NCI-H446 (cell line): ENCODE data around the gene METTL21A.
"Not testable (repeated sequence)": the region's sequence is repeated elsewhere in the genome, so short reads cannot be mapped to it uniquely, and the experiment has no call there.

Experiments
- DNase-seq, 2 experiments: peaks; one replicate each; lab custom pipeline; 2025; lab: John Stamatoyannopoulos, UW

The METTL21A gene

DNA sequence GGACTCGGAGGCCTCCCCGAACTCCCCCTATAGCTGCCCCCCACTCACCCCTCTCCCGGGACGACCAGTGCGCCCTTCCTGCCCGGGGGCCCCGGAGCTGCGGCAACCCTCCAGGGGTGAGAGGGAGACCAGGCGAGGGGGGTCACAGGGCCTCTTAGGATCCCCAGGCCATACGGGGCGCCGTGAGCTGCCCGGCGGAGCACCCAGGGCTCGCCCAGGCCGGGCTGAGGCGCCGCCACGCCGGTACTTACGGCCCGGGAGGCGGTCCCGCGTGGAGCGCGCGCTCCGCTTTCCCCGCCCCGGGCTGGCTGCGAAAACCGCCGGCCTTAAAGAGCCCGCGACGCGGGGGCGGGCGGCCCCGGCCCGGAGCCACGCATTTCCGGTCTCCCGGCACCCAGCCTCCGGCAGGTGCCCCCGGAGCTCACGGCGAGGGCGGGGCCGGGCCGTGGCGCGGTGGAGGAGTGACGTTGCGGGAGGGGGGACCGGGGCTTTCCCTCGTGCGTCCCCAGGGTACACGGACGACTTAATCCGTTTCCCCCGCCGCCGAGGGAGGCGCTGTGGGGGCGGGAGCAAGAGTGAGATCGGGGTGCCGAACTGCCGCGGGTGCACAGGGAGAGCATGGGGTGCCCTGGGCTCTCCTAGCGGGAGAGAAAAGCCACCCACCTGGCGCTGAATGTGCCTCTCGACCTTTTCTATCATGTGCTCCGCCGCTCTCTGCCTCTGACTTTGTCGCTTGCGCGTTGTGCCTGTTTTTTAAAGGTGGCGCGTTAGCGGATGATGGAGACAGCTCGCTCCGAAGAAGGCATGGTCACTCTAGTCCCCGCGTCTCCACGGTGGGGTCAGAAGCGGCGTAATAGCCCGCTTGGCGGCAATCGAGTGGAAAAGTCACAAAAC is at the start of gene METTL21A:
Gene METTL21A, minus strand, starts transcription at position 381 of the 894 bp plus-strand sequence. CDS start 1,019 bp downstream, outside the sequence.
- peak; percentile 59 to 93 for DNase-seq

- DNase-seq = no peak
Observed at GRCh38 chr2:207674826-207675225, 49.6 kb upstream of the METTL21A start.

GRCh38 chr2:207674266-207674774 is 49.1 kb upstream of the METTL21A start:
- no peak for DNase-seq

- no peak for DNase-seq
Observed at GRCh38 chr2:207673431-207673830, 48.2 kb upstream of the METTL21A start.

- DNase-seq = no peak
Observed at GRCh38 chr2:207670887-207671286, 45.7 kb upstream of the METTL21A start.

- no peak for DNase-seq
Observed at GRCh38 chr2:207663870-207664545, 38.8 kb upstream of the METTL21A start.

DNA sequence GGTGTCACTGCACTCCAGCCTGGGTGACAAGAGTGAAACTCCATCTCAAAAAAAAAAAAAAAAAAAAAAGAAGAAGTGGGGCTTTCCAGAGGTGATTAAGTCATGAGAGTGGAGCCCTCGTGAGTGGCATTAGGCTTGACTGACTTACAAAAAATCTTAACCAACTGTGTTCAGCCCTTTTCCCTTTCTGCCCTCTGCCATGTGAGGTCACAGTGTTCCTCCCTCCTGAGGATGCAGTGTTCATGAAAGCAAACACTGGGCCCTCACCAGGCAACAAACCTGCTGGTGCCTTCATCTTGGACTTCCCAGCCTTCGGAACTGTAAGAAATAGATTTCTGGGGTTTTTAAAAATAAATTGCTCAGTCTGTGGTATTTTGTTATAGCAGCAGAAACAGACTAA is 37.0 kb upstream of the METTL21A start:
- no peak for DNase-seq

DNA sequence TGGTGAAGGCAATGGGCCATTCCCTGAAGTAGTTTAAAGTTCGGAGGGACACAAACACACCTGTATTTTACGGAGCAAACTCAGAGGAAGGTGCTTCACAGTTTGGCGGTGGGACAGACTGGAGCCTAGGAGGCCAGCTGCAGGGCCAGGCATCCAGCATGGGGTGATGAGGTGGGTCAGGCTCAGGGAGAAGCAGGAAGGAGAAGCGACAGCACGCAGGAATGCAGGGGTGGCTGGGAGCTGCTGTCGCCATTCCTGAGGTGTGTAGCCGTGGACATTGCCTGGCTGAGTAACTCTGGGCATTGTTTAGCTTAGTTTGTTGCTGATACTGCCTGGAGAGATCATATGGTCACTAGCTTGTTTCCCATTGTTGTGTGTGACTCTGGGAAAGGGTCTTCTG is 35.8 kb upstream of the METTL21A start:
- DNase-seq = no peak

- no peak for DNase-seq
Observed at GRCh38 chr2:207658156-207658555, 33.0 kb upstream of the METTL21A start.

DNA sequence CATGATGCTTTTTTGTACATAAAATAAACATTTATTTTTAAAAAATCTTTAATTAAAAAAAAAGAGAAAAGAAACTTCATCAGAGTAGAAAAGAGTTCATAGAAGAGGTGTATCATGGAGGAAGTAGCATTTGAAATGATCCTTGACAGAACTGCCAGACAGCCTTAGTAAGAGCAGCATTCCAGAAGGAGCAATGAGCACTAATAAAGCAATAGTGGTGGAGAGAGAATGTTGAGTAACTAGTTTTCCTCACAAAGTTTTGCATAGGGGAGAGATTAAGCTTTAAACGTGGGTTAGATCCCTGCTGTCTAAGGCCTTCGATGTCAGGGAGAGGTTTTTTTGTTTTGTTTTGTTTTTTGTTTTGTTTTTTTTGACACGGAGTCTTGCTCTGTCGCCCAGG is 29.8 kb upstream of the METTL21A start:
- no peak for DNase-seq

- not testable (repeated sequence) for DNase-seq
Observed at GRCh38 chr2:207646582-207646981, 21.4 kb upstream of the METTL21A start.

DNA sequence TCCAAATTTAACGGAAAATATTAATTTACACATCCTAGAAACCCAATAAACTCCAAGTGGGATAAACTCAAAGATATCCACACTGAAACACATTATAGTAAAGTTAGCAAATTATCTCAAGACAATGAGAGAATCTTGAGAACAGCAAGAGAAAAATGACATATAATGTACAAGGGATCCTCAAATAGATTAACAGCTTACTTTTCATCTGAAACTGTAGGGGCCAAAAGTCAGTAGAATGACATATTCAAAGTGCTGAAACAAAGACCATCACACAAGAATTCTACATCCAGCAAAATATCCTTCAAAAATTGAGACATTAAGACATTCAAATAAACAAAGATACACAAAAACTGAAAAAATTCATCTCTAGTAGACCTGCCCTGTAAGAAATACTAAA is 18.7 kb upstream of the METTL21A start:
- no peak for DNase-seq

DNA sequence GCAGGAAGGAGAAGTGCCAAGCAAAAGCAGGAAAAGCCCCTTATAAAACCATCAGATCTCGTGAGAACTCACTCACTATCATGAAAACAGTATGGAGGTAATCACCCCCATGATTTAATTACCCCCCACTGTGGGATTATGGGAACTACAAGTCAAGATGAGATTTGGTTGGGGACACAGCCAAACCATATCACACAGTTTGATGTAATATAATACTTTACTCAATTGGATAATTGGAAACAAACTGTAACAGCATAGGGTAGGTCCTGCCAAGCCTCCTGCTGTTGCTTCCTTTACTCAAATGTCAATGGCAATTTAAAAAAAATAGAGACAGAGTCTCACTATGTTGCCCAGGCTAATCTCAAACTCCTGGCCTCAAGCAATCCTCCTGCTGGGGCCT is 15.5 kb upstream of the METTL21A start:
- DNase-seq = no peak

DNA sequence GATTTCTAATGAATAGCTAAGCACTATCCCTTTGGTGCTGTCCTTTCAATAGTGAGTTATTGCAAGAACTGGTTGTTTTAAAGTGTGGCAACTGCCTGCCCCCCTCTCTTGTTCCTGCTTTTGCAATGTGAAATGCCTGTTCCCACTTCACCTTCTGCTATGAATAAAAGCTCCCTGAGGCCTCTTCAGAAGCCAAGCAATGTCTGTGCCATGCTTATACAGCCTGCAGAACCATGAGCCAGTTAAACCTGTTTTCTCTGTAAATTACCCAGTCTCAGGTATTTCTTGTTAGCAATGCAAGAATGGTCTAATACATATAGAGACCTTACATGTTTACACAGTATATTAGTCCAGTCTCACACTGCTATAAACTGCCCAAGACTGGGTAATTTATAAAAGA is 15.0 kb upstream of the METTL21A start:
- no peak for DNase-seq

- not testable (repeated sequence) for DNase-seq
Observed at GRCh38 chr2:207639288-207639687, 14.1 kb upstream of the METTL21A start.

- no peak for DNase-seq
Observed at GRCh38 chr2:207635468-207636200, 10.4 kb upstream of the METTL21A start.

DNA sequence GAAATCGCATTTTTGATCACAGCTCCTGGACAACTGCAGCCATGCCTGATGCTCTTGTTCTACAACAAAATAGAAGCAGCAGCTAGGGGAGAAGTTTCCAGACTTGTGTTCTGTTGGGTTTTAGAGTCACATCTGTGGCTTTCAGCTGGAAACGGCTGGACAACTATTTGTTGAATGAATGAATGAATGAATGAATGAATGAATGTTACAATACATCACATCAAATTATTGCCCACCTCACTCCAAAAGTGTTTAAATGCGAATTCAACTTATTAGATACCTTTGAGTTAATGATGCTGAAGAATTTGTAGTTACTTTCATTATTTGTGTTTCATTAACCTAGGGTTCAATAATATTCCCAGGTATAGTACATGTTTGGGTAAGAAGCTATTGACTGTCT is 8.5 kb upstream of the METTL21A start:
- no peak for DNase-seq

DNA sequence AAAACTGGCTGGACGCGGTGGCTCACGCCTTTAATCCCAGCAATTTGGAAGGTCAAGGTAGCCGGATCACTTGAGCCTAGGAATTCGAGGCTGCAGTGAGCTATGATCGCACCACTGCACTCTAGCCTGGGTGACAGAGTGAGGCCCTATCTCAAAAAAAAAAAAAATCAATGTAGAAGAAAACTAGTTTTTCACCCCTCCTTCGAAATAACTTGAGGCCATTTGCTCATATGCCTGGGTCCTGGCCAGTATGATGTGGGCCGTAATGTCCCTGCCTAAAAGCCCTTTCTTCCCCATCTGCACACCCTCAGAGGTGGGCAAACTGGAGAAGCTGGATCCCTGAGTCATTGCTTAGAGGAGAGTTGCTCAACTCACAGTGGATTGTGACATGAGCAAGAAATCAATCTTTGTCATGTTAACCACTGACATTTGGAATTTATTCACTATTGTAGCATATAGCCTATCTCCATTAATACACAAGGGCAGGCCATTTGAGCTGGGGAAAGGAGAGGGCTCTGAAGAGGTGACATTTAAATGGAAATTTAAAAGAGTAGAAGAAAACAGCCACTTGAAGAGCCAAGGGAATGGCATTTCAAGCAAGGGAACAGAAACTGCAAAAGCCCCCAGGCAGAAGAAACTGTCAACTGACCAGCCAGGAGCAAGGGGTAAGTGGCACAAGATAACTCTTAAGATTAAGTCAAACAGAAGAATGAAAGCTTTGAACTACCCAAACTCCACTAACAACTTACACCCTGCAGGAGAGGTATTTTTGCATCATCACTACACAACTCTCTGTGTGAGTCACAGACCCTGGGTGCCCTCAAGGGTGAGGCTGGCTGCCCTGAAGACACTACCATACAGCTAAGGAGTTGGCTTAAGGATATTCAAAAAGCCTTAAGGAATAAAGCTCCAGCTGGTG is 7.6 kb upstream of the METTL21A start:
- DNase-seq = no peak

DNA sequence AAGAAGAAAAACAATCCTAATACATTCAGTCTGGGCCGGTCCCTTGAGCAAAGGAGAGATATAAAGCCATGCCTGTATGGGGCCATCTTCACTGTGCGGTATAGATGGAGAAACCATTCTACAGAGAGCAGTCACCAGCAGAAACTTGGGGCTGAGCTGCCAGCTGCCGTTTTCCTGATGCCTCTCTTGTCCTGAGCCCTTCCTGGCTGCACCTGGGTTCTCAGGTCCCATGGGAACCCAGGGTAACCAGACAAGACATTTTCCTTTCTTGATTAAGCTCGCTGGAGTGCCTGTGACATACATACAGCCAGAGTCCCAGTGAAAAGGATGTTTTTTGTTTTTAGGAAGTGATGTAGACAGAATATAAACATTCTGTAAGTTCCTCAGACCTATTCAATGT is 5.3 kb upstream of the METTL21A start:
- DNase-seq = no peak

DNA sequence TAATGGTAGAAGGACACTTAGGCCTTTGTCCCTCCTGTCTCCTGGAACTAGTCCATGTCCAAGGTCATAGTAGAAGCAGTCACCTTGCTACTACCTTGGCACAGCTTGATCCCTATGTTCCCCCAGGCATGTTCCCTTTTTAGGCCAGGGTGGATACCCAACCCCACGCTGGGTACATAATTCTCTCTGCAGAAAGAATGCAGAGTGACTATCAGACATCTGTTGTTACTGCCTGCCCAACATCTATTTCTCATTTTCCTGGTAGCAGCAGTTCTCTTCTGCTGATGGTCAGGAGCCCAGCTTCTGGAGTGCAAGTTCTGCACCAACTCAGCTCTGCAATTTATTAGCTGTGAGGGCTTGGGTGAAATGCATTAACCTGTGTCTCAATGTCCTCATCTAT is 4.4 kb upstream of the METTL21A start:
- no peak for DNase-seq
